Measurements from ENCODE around the gene TCHH. TPM values are rescaled to one million over a fixed set of nuclear protein-coding genes. Genes with fewer than 3 reads are reported as not detected.

TCHH gene
- total and polyA plus RNA-seq, 10 of the 15 experiments (the other 5 are each of a cell fraction or from before 2014, with no cell fraction given) = not detected

DNA sequence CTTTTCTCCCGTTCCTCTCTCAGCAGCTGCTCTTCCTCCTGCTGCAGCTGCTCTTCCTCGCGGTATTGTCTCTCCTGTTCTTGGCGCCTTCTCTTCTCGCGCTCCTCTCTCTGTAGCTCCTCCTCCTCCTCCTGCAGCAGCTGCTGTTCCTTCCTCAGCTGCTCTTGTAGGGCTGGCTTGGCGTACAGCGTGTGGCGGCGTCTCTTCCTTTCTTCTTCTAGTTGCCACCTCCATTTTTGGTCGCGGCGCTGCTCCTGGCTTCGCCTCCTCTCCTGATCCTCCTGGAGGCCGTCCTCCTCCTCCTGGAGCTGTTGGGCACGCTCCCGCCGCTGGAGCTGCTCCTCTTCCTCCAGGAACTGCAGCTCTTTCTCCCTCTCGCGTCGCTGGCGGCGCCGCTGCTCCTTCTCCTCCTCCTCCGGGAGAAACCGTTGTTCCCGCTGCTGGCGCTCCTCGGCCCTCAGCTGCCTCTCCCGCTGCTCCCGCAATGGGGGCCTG, 4.8 kb downstream of the TCHH start:
- Histone ChIP-seq H3K79me2 (ENCODE audit: control insufficient read depth, insufficient read depth, low read length) (no peaks in the 10 kb centered on the region), H3K4me2 (ENCODE audit: control insufficient read depth, insufficient read depth) (no peak overlapping the region), H3K4me3 (no peak overlapping the region), H3K27me3 (replicated peaks in 1 of 2; ENCODE audit: control insufficient read depth in 2 of 2, insufficient read depth in 2 of 2, low read length in 1 of 2) (peaks cover 19 to 42% of the 10 kb centered on the region in 2 experiments), H2AFZ (ENCODE audit: control insufficient read depth, low read depth, low read length) (no peak overlapping the region), H3K9me3 (replicated peaks; ENCODE audit: control insufficient read depth, insufficient read depth, low read length) (no peaks in the 10 kb centered on the region; the same call in 2 of the 3 replicates), H4K20me1 (ENCODE audit: control insufficient read depth, insufficient read depth) (no peaks in the 10 kb centered on the region; the same call in 1 of the 2 replicates), H3K4me1 (ENCODE audit: control insufficient read depth, insufficient read depth, low read length) (peaks cover 5% of the 10 kb centered on the region), H3K36me3 (ENCODE audit: control insufficient read depth in 2 of 2, insufficient read depth in 2 of 2, low read length in 1 of 2) (no peaks in the 10 kb centered on the region), H3K9ac (ENCODE audit: control insufficient read depth, insufficient read depth, low read length) (no peak overlapping the region), H3K27ac (ENCODE audit: control insufficient read depth, insufficient read depth) (no peak overlapping the region)
- ATAC-seq (no peak), FAIRE-seq (no peak), DNase-seq (ENCODE audit: low read depth, low spot score) (no peak)
- no TSS peak for BruUV-seq (replicated peaks)
- SMC1A ChIA-PET (ENCODE audit: uncharacterized antibody, unreplicated experiment) = no interaction called here
- intact Hi-C loops (cut with micrococcal nuclease; ENCODE audit: unreplicated experiment) = no loop called here
- RAD21 ChIA-PET (ENCODE audit: unreplicated experiment) = no interaction called here
- POLR2A ChIA-PET = no interaction called here
- TF ChIP-seq JUNB (IDR thresholded peaks at IDR 0.05) = no peak
- TF ChIP-seq POLR2AphosphoS5 (IDR thresholded peaks at IDR 0.05; ENCODE audit: low read length) = no peak
- no peak for TF ChIP-seq RAD51 (IDR thresholded peaks at IDR 0.05)
- WGBS (ENCODE audit: insufficient coverage, insufficient replicate concordance, low lambda C conversion rate, missing lambda C conversion rate) = 2% methylated on average over 26 of the region's 31 CpGs
- CTCF ChIA-PET = interaction anchor here (0.7 kb wide), 1 partner anchor 116 kb away, joined by 3 read pairs; no protein-coding TSS in a partner anchor
- in situ Hi-C loops (cut with MboI) = no loop called here

DNA sequence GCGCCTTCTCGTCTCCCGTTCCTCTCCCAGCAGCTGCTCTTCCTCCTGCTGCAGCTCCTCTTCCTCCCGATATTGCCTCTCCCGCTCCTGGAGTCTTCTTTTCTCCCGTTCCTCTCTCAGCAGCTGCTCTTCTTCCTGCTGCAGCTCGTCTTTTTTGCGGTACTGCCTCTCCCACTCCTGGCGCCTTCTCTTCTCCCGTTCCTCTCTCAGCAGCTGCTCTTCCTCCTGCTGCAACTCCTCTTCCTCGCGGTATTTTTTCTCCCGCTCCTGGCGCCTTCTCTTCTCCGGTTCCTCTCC, 5.3 kb downstream of the TCHH start:
- 32% methylated on average over 9 of the region's 15 CpGs for WGBS (ENCODE audit: insufficient coverage, insufficient replicate concordance, low lambda C conversion rate, missing lambda C conversion rate)
- H3K27me3 ChIP-seq (replicated peaks in 1 of 2; ENCODE audit: control insufficient read depth in 2 of 2, insufficient read depth in 2 of 2, low read length in 1 of 2) = peaks cover 19 to 42% of the 10 kb centered on the region in 2 experiments
- ChIA-PET POLR2A (no interaction called here), RAD21 (ENCODE audit: unreplicated experiment) (no interaction called here), SMC1A (ENCODE audit: uncharacterized antibody, unreplicated experiment) (no interaction called here), CTCF (interaction anchor here (0.5 to 0.7 kb wide), 2 partner anchors 117 to 272 kb away, joined by 3 read pairs; no protein-coding TSS in a partner anchor)
- intact Hi-C loops (cut with micrococcal nuclease; ENCODE audit: unreplicated experiment) = no loop called here
- H3K9me3 ChIP-seq (replicated peaks; ENCODE audit: control insufficient read depth, insufficient read depth, low read length) = no peaks in the 10 kb centered on the region; the same call in 2 of the 3 replicates
- no peak for DNase-seq (ENCODE audit: low read depth, low spot score)
- FAIRE-seq = no peak
- H3K79me2 ChIP-seq (ENCODE audit: control insufficient read depth, insufficient read depth, low read length) = no peaks in the 10 kb centered on the region
- H3K36me3 ChIP-seq (ENCODE audit: control insufficient read depth in 2 of 2, insufficient read depth in 2 of 2, low read length in 1 of 2) = no peaks in the 10 kb centered on the region
- H3K4me2 ChIP-seq (ENCODE audit: control insufficient read depth, insufficient read depth) = no peak overlapping the region
- H2AFZ ChIP-seq (ENCODE audit: control insufficient read depth, low read depth, low read length) = no peak overlapping the region
- H4K20me1 ChIP-seq (ENCODE audit: control insufficient read depth, insufficient read depth) = no peaks in the 10 kb centered on the region; the same call in 1 of the 2 replicates
- H3K4me3 ChIP-seq = no peak overlapping the region
- BruUV-seq (replicated peaks) = no TSS peak
- in situ Hi-C loops (cut with MboI) = no loop called here
- no peak for ATAC-seq
- no peak overlapping the region for H3K9ac ChIP-seq (ENCODE audit: control insufficient read depth, insufficient read depth, low read length)
- H3K27ac ChIP-seq (ENCODE audit: control insufficient read depth, insufficient read depth) = no peak overlapping the region
- peaks cover 5% of the 10 kb centered on the region for H3K4me1 ChIP-seq (ENCODE audit: control insufficient read depth, insufficient read depth, low read length)
- no peak for TF ChIP-seq PAX8 (IDR thresholded peaks at IDR 0.05)
- TF ChIP-seq NFIC (IDR thresholded peaks at IDR 0.05; ENCODE audit: low read depth, low read length) = no peak
- TF ChIP-seq ETV6 (conservative IDR thresholded peaks at IDR 0.05 in 1 of 2, IDR thresholded peaks at IDR 0.05 in 1 of 2; ENCODE audit: borderline replicate concordance in 1 of 2, low read depth in 1 of 2) = no peak
- TF ChIP-seq BRCA1 (IDR thresholded peaks at IDR 0.05; ENCODE audit: low read depth, low read length) = no peak
- TF ChIP-seq JUNB (IDR thresholded peaks at IDR 0.05) = no peak
- TF ChIP-seq NR2F1 (conservative IDR thresholded peaks at IDR 0.05) = no peak
- no peak for TF ChIP-seq EGR1 (IDR thresholded peaks at IDR 0.05; ENCODE audit: borderline replicate concordance in 1 of 2, low read depth in 2 of 2, low read length in 2 of 2)
- TF ChIP-seq ZNF384 (IDR thresholded peaks at IDR 0.05; ENCODE audit: borderline replicate concordance, low read depth, low read length) = no peak
- TF ChIP-seq, protein P1, sequence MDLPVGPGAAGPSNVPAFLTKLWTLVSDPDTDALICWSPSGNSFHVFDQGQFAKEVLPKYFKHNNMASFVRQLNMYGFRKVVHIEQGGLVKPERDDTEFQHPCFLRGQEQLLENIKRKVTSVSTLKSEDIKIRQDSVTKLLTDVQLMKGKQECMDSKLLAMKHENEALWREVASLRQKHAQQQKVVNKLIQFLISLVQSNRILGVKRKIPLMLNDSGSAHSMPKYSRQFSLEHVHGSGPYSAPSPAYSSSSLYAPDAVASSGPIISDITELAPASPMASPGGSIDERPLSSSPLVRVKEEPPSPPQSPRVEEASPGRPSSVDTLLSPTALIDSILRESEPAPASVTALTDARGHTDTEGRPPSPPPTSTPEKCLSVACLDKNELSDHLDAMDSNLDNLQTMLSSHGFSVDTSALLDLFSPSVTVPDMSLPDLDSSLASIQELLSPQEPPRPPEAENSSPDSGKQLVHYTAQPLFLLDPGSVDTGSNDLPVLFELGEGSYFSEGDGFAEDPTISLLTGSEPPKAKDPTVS (IDR thresholded peaks at IDR 0.05; ENCODE audit: low read depth, low read length) = no peak
- no peak for TF ChIP-seq MTA3 (IDR thresholded peaks at IDR 0.05; ENCODE audit: borderline replicate concordance, low read length)
- TF ChIP-seq, protein P2, sequence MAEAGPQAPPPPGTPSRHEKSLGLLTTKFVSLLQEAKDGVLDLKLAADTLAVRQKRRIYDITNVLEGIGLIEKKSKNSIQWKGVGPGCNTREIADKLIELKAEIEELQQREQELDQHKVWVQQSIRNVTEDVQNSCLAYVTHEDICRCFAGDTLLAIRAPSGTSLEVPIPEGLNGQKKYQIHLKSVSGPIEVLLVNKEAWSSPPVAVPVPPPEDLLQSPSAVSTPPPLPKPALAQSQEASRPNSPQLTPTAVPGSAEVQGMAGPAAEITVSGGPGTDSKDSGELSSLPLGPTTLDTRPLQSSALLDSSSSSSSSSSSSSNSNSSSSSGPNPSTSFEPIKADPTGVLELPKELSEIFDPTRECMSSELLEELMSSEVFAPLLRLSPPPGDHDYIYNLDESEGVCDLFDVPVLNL (IDR thresholded peaks at IDR 0.05; ENCODE audit: low read depth, low read length) = no peak
